ENCODE data around the gene EIF2B5. TPM values are rescaled to one million over a fixed set of nuclear protein-coding genes. Genes with fewer than 3 reads are reported as not detected.
"Not testable (repeated sequence)": the region's sequence is repeated elsewhere in the genome, so short reads cannot be mapped to it uniquely, and the experiment has no call there.

EIF2B5 gene
- total and polyA plus RNA-seq, 5 donors from 2014 or later, result 50.6 to 60.1 (median 53.9) TPM

DNA sequence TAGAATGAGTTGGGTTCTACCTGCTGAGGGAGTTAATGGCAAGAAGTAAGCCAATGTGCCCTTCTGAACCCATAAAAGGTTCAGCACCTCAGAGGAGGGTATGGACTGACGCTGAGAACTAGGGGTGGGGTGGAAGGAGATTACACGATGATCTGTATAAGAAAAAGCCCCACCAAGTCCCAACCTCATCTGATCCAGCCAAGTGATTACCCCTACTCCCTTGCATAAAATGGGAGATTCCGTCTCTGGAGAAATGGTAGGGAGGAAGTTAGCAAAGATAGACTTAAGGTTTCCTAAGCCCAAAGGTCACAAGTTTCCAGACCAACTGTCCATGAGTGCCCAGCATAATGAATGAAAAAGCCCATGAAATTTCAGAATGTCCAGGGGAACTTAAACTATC, 12.9 kb downstream of the EIF2B5 start:
- no peaks in the 10 kb centered on the region for H3K4me1 Mint-ChIP-seq
- H3K9me3 Mint-ChIP-seq, result no peaks in the 10 kb centered on the region
- H3K4me3 Mint-ChIP-seq, result peak overlapping the region in 1 of 4 donors; percentile 44
- Histone ChIP-seq H3K27ac (ENCODE audit: insufficient read depth, low read length, poor library complexity, severe bottlenecking) (no peak overlapping the region), H3K9me3 (ENCODE audit: control insufficient read depth in 2 of 2, low read length in 2 of 2) (no peaks in the 10 kb centered on the region), H3K36me3 (ENCODE audit: control insufficient read depth, insufficient read depth, low read length) (peaks cover 28% of the 10 kb centered on the region), H3K4me3 (ENCODE audit: low read depth, low read length) (no peak overlapping the region), H3K27me3 (ENCODE audit: control insufficient read depth, insufficient read depth, low read length) (no peaks in the 10 kb centered on the region), H3K4me1 (ENCODE audit: control insufficient read depth, insufficient read depth, low read length, poor library complexity, severe bottlenecking) (no peaks in the 10 kb centered on the region)
- no peaks in the 10 kb centered on the region for H3K27me3 Mint-ChIP-seq
- ATAC-seq (ENCODE audit: low read depth in 2 of 2) (no peak), DNase-seq (no peak)
- H3K36me3 Mint-ChIP-seq, result no peaks in the 10 kb centered on the region
- H3K27ac Mint-ChIP-seq, result no peak overlapping the region

DNA sequence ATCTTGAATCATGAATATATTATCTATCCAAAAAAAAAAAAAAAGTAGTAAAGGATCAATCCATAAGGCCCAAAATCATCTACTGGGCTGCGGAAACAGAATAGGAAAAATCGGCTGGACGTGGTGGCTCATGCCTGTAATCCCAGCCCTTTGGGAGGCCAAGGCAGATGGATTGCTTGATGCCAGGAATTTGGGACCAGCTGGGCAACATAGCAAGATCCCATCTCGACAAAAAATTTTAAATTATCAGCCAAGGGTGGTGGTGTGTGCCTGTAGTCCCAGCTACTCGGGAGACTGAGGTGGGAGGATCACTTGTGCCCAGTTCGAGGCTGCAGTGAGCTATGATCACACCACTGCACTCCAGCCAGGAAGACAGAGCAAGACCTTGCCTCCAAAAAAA, 14.0 kb downstream of the EIF2B5 start:
- no peaks in the 10 kb centered on the region for H3K27me3 Mint-ChIP-seq
- Histone ChIP-seq H3K27ac (ENCODE audit: insufficient read depth, low read length, poor library complexity, severe bottlenecking) (no peak overlapping the region), H3K36me3 (ENCODE audit: control insufficient read depth, insufficient read depth, low read length) (peaks cover 18% of the 10 kb centered on the region), H3K27me3 (ENCODE audit: control insufficient read depth, insufficient read depth, low read length) (no peaks in the 10 kb centered on the region), H3K4me1 (ENCODE audit: control insufficient read depth, insufficient read depth, low read length, poor library complexity, severe bottlenecking) (no peaks in the 10 kb centered on the region), H3K9me3 (ENCODE audit: control insufficient read depth in 2 of 2, low read length in 2 of 2) (no peaks in the 10 kb centered on the region), H3K4me3 (ENCODE audit: low read depth, low read length) (no peak overlapping the region)
- no peak for DNase-seq
- no peaks in the 10 kb centered on the region for H3K36me3 Mint-ChIP-seq
- H3K27ac Mint-ChIP-seq, result no peak overlapping the region
- no peaks in the 10 kb centered on the region for H3K4me1 Mint-ChIP-seq
- H3K4me3 Mint-ChIP-seq, result peak overlapping the region in 1 of 4 donors; percentile 44
- no peaks in the 10 kb centered on the region for H3K9me3 Mint-ChIP-seq
- no peak for ATAC-seq (ENCODE audit: low read depth in 2 of 2)

DNA sequence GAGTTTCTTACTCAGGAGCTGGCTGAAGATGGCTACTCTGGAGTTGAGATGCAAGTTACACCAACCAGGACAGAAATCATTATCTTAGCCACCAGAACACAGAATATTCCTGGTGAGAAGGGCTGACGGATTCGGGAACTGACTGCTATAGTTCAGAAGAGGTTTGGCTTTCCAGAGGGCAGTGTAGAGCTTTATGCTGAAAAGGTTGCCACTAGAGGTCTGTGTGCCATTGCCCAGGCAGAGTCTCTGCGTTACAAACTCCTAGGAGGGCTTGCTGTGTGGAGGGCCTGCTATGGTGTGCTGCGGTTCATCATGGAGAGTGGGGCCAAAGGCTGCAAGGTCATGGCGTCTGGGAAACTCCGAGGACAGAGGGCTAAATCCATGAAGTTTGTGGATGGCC, 14.6 kb downstream of the EIF2B5 start:
- not testable (repeated sequence) for H3K27ac Mint-ChIP-seq

DNA sequence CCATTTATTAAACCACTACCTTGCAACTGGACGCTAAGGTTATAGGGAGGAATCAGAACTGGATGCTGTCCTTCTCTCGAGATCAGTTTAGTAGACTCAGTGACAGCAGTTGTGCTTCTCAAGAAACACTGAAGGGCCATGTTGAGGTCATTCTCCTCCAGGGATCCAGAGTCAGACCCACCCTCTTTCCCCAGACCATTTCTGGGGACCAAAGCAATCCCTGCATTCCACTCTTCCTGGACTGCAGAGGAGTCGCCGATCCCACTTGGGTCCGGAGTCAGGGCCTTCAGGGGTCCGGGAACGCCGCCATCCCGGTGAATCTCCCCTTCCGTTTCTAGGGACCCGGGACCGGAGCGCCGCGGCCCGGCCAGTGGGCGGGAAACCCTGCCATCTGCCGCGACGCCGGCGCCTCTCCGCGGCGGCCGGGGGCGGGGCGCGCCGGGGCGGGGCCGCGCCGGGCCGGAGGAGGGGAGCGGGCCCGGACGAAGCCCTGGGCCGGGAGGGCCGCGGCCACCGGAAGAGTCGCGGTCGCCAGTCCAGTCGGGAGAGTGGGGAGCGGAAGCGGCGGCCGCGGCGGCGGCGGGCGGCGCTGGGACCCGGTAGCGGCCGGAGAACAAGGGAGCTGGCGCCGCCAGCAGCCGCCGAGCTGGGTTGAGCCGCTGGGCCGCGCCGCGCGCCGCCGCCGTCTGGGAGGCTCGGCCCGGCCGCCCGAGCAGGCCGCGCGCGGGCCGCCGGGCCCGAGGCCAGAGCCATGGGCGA, 19.9 kb downstream of the EIF2B5 start, which contains the start of gene DVL3:
Gene DVL3, plus strand, starts transcription at position 493 of the 759 bp plus-strand sequence. Its CDS starts 259 bp downstream, at position 752.
- H3K36me3 Mint-ChIP-seq, result peaks cover 3% of the 10 kb centered on the region
- peak; percentile 65 to 69 for ATAC-seq (ENCODE audit: low read depth in 2 of 2)
- H3K9me3 Mint-ChIP-seq, result no peaks in the 10 kb centered on the region

More for the DNA sequence above, 14.6 kb downstream of the EIF2B5 start:
- not testable (repeated sequence) for ATAC-seq (ENCODE audit: low read depth in 2 of 2); H3K36me3 Mint-ChIP-seq; H3K27ac ChIP-seq (ENCODE audit: insufficient read depth, low read length, poor library complexity, severe bottlenecking); H3K4me1 ChIP-seq (ENCODE audit: control insufficient read depth, insufficient read depth, low read length, poor library complexity, severe bottlenecking); H3K27me3 ChIP-seq (ENCODE audit: control insufficient read depth, insufficient read depth, low read length); H3K4me1 Mint-ChIP-seq; H3K4me3 ChIP-seq (ENCODE audit: low read depth, low read length); H3K9me3 ChIP-seq (ENCODE audit: control insufficient read depth in 2 of 2, low read length in 2 of 2); H3K27me3 Mint-ChIP-seq; H3K9me3 Mint-ChIP-seq; DNase-seq
- H3K36me3 ChIP-seq (ENCODE audit: control insufficient read depth, insufficient read depth, low read length), result peaks cover 11% of the 10 kb centered on the region
- peak overlapping the region in 1 of 4 donors; percentile 2 for H3K4me3 Mint-ChIP-seq

DNA sequence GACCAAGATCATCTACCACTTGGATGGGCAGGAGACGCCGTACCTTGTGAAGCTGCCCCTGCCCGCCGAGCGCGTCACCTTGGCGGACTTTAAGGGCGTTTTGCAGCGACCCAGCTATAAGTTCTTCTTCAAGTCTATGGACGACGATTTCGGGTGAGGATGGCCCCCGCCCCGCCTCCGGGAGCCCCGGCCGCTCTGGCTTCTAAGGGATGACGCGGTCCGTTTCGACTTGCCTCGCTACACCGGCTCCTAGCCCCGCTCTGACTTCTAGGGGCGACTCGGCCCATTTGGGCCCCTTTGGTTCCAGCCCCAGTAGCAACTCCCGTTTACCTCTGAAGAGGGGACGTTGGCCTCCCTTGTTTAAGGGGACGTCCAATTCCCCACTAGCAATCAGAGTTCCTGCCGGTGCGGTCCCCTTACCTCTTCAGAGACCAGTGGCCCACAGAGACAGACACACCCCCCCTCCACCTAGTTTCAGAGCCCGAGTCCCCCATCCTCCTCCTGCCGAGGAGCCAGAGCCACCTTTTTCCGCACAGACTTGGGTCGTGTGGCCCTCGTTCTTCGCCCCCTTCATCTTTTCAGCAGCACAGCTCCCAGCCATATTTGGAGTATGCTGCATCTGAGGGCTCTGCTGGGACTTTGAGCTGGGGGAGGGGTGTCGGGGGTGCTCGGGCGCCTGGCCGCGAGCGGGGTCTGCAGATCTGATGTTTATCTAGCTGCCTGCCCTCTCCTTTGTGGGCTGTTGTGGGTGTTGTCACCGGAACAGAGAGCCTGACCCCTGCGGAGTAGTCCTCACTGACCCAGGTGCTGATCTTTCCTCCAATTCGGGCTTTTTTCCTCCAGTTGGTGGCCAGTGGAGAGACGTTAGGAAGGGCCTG, 20.7 kb downstream of the EIF2B5 start:
- Mint-ChIP-seq H3K27ac (peak overlapping the region; percentile 89 to 91 (median 90)), H3K27me3 (no peaks in the 10 kb centered on the region), H3K4me1 (peaks cover 5 to 37% (median 25%) of the 10 kb centered on the region in 4 donors), H3K9me3 (no peaks in the 10 kb centered on the region), H3K36me3 (peaks cover 3% of the 10 kb centered on the region), H3K4me3 (peak overlapping the region; percentile 68 to 98 (median 94))
- Histone ChIP-seq H3K9me3 (ENCODE audit: control insufficient read depth in 2 of 2, low read length in 2 of 2) (no peaks in the 10 kb centered on the region), H3K4me3 (ENCODE audit: low read depth, low read length) (peak overlapping the region; percentile 62), H3K27me3 (ENCODE audit: control insufficient read depth, insufficient read depth, low read length) (no peaks in the 10 kb centered on the region), H3K27ac (ENCODE audit: insufficient read depth, low read length, poor library complexity, severe bottlenecking) (no peak overlapping the region), H3K4me1 (ENCODE audit: control insufficient read depth, insufficient read depth, low read length, poor library complexity, severe bottlenecking) (peaks cover 25% of the 10 kb centered on the region), H3K36me3 (ENCODE audit: control insufficient read depth, insufficient read depth, low read length) (no peaks in the 10 kb centered on the region)
- peak; percentile 27 to 54 (median 31) for DNase-seq
- ATAC-seq (ENCODE audit: low read depth in 2 of 2), result peak; percentile 48 to 55

More for the DNA sequence above, 19.9 kb downstream of the EIF2B5 start, which contains the start of gene DVL3:
- peak within 1 kb of the TSS; percentile 51 for H3K27ac ChIP-seq (ENCODE audit: insufficient read depth, low read length, poor library complexity, severe bottlenecking)
- no peaks in the 10 kb centered on the region for H3K27me3 ChIP-seq (ENCODE audit: control insufficient read depth, insufficient read depth, low read length)
- H3K4me3 ChIP-seq (ENCODE audit: low read depth, low read length), result peak within 1 kb of the TSS; percentile 68
- no peaks in the 10 kb centered on the region for H3K9me3 ChIP-seq (ENCODE audit: control insufficient read depth in 2 of 2, low read length in 2 of 2)
- Mint-ChIP-seq H3K4me1 (peaks cover under 1 to 33% (median 21%) of the 10 kb centered on the region in 4 donors), H3K27me3 (no peaks in the 10 kb centered on the region), H3K4me3 (peak within 1 kb of the TSS; percentile 68 to 98 (median 94)), H3K27ac (peak within 1 kb of the TSS; percentile 90 to 92 (median 91))
- H3K4me1 ChIP-seq (ENCODE audit: control insufficient read depth, insufficient read depth, low read length, poor library complexity, severe bottlenecking), result peaks cover 25% of the 10 kb centered on the region
- H3K36me3 ChIP-seq (ENCODE audit: control insufficient read depth, insufficient read depth, low read length), result no peaks in the 10 kb centered on the region
- peak; percentile 32 to 46 (median 45) for DNase-seq

DNA sequence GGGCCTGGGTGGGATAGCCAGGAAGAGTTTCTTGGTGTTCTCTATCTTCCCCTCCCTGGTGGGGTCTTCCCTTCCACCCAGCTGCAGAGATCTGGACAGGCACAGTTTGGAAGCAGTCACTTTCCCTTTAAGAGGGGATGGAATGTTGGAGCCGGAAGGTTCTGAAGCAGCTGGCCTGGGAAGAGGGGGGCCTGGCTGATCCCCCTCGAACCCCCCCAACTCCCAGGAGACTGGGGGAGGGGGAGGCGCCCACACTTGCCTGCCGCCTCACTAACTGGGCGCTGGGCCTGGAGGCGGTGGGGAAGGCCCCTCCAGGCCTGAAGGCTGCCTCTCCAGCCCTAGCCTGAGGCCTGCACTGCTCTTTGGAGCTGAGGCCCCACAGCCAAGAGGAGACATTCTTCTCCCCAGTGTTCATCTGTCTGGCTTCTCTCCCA, 21.4 kb downstream of the EIF2B5 start:
- Mint-ChIP-seq H3K27ac (peak overlapping the region; percentile 64 to 91 (median 90)), H3K9me3 (no peaks in the 10 kb centered on the region), H3K4me3 (peak overlapping the region; percentile 68 to 98 (median 94)), H3K4me1 (peaks cover 5 to 40% (median 26%) of the 10 kb centered on the region in 4 donors), H3K36me3 (peaks cover 5% of the 10 kb centered on the region), H3K27me3 (no peaks in the 10 kb centered on the region)
- peak overlapping the region; percentile 62 for H3K4me3 ChIP-seq (ENCODE audit: low read depth, low read length)
- DNase-seq (no peak), ATAC-seq (ENCODE audit: low read depth in 2 of 2) (no peak)
- H3K27me3 ChIP-seq (ENCODE audit: control insufficient read depth, insufficient read depth, low read length), result no peaks in the 10 kb centered on the region
- H3K9me3 ChIP-seq (ENCODE audit: control insufficient read depth in 2 of 2, low read length in 2 of 2), result no peaks in the 10 kb centered on the region
- H3K4me1 ChIP-seq (ENCODE audit: control insufficient read depth, insufficient read depth, low read length, poor library complexity, severe bottlenecking), result peaks cover 25% of the 10 kb centered on the region
- no peaks in the 10 kb centered on the region for H3K36me3 ChIP-seq (ENCODE audit: control insufficient read depth, insufficient read depth, low read length)
- no peak overlapping the region for H3K27ac ChIP-seq (ENCODE audit: insufficient read depth, low read length, poor library complexity, severe bottlenecking)

DNA sequence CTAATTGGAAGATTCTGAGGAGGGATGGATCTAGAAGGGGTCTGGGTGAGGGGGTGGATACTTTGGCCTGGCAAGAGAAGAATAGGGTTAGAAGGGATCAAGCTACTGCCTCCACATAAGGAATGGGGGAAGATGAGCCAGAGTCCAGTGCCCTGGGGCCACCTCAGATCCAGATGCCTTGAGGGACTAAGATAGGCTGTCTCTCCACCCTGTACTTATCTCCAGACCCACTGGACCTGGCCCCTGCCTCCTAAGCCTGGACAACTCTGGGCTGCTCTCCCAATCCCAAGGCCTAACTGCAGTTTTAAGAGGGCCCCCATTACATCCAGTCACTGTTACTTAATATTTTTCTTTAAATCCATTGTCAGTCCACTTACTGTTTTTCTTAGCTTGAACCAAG, 22.0 kb downstream of the EIF2B5 start:
- Histone ChIP-seq H3K36me3 (ENCODE audit: control insufficient read depth, insufficient read depth, low read length) (no peaks in the 10 kb centered on the region), H3K4me1 (ENCODE audit: control insufficient read depth, insufficient read depth, low read length, poor library complexity, severe bottlenecking) (peaks cover 25% of the 10 kb centered on the region), H3K9me3 (ENCODE audit: control insufficient read depth in 2 of 2, low read length in 2 of 2) (no peaks in the 10 kb centered on the region), H3K4me3 (ENCODE audit: low read depth, low read length) (peak overlapping the region; percentile 62), H3K27me3 (ENCODE audit: control insufficient read depth, insufficient read depth, low read length) (no peaks in the 10 kb centered on the region), H3K27ac (ENCODE audit: insufficient read depth, low read length, poor library complexity, severe bottlenecking) (no peak overlapping the region)
- H3K9me3 Mint-ChIP-seq, result no peaks in the 10 kb centered on the region
- H3K27me3 Mint-ChIP-seq, result no peaks in the 10 kb centered on the region
- DNase-seq (no peak), ATAC-seq (ENCODE audit: low read depth in 2 of 2) (no peak)
- peaks cover 7% of the 10 kb centered on the region for H3K36me3 Mint-ChIP-seq
- peak overlapping the region in 2 of 3 donors; percentile 82 to 90 for H3K27ac Mint-ChIP-seq
- H3K4me1 Mint-ChIP-seq, result peaks cover 5 to 40% (median 26%) of the 10 kb centered on the region in 4 donors
- peak overlapping the region; percentile 68 to 95 (median 91) for H3K4me3 Mint-ChIP-seq

Data from CD4-positive, CD25-positive, alpha-beta regulatory T cell (primary cell).